ENCODE data around the gene NOTO. TPM values are rescaled to one million over a fixed set of nuclear protein-coding genes. Genes with fewer than 3 reads are reported as not detected.

Gene NOTO
- total RNA-seq, 1 donor from 2014 or later: not detected

- Mint-ChIP-seq H3K4me3 (ENCODE audit: low read depth) (no peak overlapping the region), H3K4me1 (ENCODE audit: low read depth) (peaks cover 8% of the 10 kb centered on the region), H3K27ac (no peak overlapping the region), H3K27me3 (peaks cover 51% of the 10 kb centered on the region), H3K9me3 (ENCODE audit: low read depth) (no peaks in the 10 kb centered on the region), H3K36me3 (ENCODE audit: insufficient read depth) (no peaks in the 10 kb centered on the region)
- no peak for DNase-seq (ENCODE audit: low spot score, unreplicated experiment)
- no peak for TF ChIP-seq CTCF (IDR thresholded peaks at IDR 0.05; ENCODE audit: unreplicated experiment)
These were observed 29.4 kb upstream of the NOTO start for GRCh38 chr2:73172963-73173362.

GRCh38 chr2:73173781-73174180, 28.6 kb upstream of the NOTO start:
- no peaks in the 10 kb centered on the region for H3K9me3 Mint-ChIP-seq (ENCODE audit: low read depth)
- H3K4me1 Mint-ChIP-seq (ENCODE audit: low read depth): peaks cover 8% of the 10 kb centered on the region
- no peak for DNase-seq (ENCODE audit: low spot score, unreplicated experiment)
- no peaks in the 10 kb centered on the region for H3K36me3 Mint-ChIP-seq (ENCODE audit: insufficient read depth)
- TF ChIP-seq CTCF (IDR thresholded peaks at IDR 0.05; ENCODE audit: unreplicated experiment): no peak
- H3K27me3 Mint-ChIP-seq: peaks cover 56% of the 10 kb centered on the region
- no peak overlapping the region for H3K4me3 Mint-ChIP-seq (ENCODE audit: low read depth)
- H3K27ac Mint-ChIP-seq: no peak overlapping the region

DNA sequence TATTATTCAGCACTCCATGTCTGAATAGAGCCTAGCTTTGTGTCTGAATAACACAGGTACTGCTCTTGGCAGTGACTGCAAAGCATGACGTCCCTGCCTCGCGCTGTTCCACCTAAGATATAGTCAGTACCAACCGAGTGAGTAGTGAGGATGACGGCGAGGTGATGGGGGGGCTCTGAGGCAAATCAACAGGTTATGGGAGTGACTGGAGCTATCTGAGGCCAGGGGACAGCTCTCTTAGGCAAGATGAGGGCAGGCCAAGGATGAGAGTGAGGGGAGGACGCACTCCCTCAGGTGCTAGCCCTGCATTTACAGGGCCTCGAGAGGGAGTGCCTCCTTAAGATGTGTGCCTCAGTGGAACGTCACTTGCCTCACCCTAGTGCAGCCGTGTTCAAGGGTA, 28.1 kb upstream of the NOTO start:
- Mint-ChIP-seq H3K27ac (no peak overlapping the region), H3K9me3 (ENCODE audit: low read depth) (no peaks in the 10 kb centered on the region), H3K4me3 (ENCODE audit: low read depth) (no peak overlapping the region), H3K27me3 (peaks cover 56% of the 10 kb centered on the region), H3K4me1 (ENCODE audit: low read depth) (peaks cover 8% of the 10 kb centered on the region), H3K36me3 (ENCODE audit: insufficient read depth) (no peaks in the 10 kb centered on the region)
- DNase-seq (ENCODE audit: low spot score, unreplicated experiment): no peak
- no peak for TF ChIP-seq CTCF (IDR thresholded peaks at IDR 0.05; ENCODE audit: unreplicated experiment)

DNA sequence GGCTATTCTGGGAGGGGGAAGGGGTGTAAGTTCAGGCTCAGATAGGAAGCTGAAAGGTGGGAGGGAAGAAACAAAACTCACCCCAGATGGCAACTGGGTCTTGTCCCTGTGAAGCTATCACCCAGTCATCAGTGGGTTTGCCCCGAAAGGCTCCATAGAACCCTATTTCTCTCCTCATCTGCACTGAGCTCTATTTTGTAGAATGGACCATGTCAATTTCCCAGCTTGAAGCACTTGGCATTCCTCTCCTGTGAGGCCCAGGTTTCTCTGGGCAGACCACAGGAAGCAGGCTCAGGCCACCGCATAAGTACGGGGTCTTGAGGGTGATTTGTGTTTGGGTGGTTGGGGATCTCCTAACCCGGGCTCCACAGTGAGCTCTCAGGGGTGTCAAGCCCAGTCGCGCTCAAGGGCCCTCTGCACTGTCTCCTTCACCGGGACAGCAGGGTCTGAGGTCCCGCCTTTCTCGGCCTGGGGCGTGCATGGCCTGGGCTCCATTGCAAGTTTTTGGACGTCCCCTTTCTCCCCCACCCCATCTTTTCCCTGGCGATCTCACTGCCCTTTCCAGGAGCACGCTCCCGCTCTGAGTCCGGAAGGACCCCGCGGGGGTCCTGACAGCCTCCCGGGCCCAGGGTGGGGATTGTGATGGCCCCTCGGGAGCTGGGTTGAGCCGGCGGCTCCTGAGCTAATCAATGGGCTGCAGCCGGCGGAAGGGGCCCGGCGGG, 27.3 kb upstream of the NOTO start:
- H3K9me3 Mint-ChIP-seq (ENCODE audit: low read depth): no peaks in the 10 kb centered on the region
- H3K27me3 Mint-ChIP-seq: peaks cover 64% of the 10 kb centered on the region
- H3K36me3 Mint-ChIP-seq (ENCODE audit: insufficient read depth): no peaks in the 10 kb centered on the region
- H3K27ac Mint-ChIP-seq: no peak overlapping the region
- peaks cover 8% of the 10 kb centered on the region for H3K4me1 Mint-ChIP-seq (ENCODE audit: low read depth)
- H3K4me3 Mint-ChIP-seq (ENCODE audit: low read depth): peak overlapping the region; percentile 50
- TF ChIP-seq CTCF (IDR thresholded peaks at IDR 0.05; ENCODE audit: unreplicated experiment): no peak
- DNase-seq (ENCODE audit: low spot score, unreplicated experiment): no peak

DNA sequence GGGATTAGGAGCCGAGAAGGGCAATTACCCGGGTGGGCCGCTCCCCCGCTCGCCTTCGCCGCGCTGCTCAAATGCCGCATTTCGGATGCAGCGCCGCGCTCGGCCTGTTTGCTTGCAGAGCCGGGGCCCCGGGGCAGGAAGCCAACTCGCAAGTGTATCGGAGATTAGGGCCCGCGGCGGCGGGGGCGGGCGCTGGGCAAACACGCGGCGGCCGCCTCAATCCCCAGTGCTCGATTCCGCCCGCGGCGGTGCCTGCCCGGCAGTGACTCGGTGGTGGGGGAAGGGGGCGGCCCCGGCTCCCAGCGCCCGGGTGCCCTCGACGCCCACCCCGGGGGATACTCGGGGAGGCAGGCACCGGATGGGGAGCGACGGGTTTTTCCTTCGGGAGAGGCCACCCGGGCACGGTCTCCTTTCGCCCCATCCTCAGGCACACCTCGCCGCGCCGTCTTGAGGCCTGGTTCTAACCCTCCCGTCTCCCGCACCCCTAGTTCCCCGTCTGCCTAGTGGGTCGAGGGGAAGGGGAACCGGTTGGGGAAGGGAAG, 26.6 kb upstream of the NOTO start:
- DNase-seq (ENCODE audit: low spot score, unreplicated experiment): peak; percentile 43
- no peaks in the 10 kb centered on the region for H3K36me3 Mint-ChIP-seq (ENCODE audit: insufficient read depth)
- H3K9me3 Mint-ChIP-seq (ENCODE audit: low read depth): no peaks in the 10 kb centered on the region
- peak overlapping the region; percentile 50 for H3K4me3 Mint-ChIP-seq (ENCODE audit: low read depth)
- H3K27ac Mint-ChIP-seq: no peak overlapping the region
- no peak for TF ChIP-seq CTCF (IDR thresholded peaks at IDR 0.05; ENCODE audit: unreplicated experiment)
- H3K4me1 Mint-ChIP-seq (ENCODE audit: low read depth): peaks cover 8% of the 10 kb centered on the region
- H3K27me3 Mint-ChIP-seq: peaks cover 71% of the 10 kb centered on the region
